GM12801 (cell line): Measurements from ENCODE around the gene OLFM4.

Experiments
- CTCF ChIP-seq: IDR thresholded peaks from one replicate; pipeline ENCODE4 v1.5.1; 2011; ENCODE audit warnings: control low read depth; ENCODE audit not compliant: insufficient read length; ENCODE audit errors: extremely low read depth

The OLFM4 gene

DNA sequence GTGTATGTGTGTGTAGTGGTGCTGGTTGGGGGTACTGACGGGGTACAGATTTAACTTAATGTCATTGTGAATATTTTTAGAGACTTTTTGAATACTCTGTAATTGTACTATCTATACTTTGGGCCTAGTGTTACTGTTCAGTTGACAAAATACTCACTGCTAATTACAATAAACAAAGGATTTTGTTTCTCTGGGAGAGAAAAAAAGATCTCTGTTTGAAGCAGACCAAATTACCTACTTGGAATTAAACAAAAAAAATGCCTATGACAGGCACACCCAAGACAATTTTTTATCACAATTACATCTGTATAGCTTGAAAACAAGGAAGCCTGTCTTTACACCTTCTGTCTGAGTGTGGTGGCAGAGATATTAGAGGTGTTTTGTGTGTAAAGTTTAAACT lies 45.1 kb downstream of the OLFM4 start:
- TF ChIP-seq CTCF = no peak

- no peak for TF ChIP-seq CTCF
Observed at GRCh38 chr13:53074114-53074513, 45.5 kb downstream of the OLFM4 start.

DNA sequence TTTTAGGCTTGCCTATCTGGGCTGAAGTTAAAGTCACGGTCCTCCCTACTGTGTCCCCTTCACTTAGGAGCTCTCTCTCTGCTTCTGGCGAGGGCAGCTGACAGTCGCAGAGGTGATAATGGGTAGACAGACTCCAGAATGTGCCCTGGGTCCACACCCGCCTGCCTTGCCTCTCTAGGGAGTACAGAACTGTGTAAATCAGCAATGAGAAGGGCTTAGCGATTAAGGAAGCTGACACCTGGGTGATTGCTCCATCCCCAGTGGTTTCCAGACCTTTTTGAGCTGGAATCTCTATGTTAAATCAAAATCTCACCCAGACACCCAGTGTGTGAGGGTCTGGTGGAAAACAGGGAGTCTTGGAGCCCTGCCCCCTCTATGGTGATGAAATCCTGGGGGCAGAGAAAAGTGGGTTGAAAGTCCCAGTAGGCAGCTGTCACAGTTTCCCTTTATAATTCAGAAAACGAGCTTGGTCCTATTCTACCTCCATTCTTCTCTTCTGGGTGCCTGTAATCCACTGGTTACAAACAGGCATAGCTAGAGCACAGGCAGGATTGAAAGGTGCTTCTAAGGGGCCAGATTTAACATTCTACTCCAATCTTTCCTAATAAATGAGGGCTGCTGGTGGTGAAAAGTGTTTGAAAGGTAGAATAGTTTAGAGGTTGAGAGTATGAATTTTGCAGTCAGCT lies 46.9 kb downstream of the OLFM4 start:
- TF ChIP-seq CTCF = no peak

DNA sequence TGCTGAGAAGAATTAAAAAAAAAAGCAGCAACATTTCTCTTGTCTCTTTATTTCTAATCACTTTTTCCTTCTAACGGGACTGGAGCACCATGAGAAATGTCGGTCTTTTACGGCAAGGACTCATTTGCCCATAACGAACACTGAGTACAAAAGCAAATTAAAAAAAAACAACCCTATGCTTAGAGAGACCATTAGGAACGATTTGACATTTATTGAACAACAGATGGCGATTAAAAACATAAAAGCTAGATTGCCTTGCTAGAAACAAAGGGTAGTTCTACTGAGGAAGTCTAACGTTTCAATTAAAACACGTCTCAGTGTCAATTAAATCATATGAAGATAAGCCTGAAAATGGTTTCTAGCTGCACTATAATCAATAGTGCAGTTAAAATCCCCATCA lies 51.1 kb downstream of the OLFM4 start:
- TF ChIP-seq CTCF = no peak

- TF ChIP-seq CTCF = no peak
Observed at GRCh38 chr13:53088871-53089270, 60.3 kb downstream of the OLFM4 start.

GRCh38 chr13:53089951-53090350 lies 61.3 kb downstream of the OLFM4 start:
- no peak for TF ChIP-seq CTCF

DNA sequence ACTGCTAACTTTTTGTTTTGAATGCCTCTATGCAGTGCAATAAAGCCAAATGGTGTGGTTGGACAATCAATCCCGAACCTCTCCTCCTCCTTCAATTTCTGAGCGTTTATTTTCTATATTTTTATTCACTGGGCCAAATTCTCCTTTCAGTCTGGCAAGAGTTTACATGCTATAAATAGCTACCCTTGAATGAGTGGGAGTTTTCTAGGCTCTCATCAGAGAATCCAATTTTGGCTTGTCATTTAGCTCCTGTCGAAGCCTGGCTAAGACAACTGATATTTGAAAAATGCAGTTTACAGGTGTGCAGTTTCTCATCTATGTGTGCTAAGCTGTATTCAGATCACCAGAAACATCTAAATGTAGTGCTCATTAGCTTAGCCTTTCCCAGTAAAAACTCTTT lies 61.8 kb downstream of the OLFM4 start:
- no peak for TF ChIP-seq CTCF
